ENCODE measurements around the gene THAP4. TPM values are rescaled to one million over a fixed set of nuclear protein-coding genes. Genes with fewer than 3 reads are reported as not detected.

THAP4 gene
- total RNA-seq, 1 experiment from 2014 or later, result 71.2 TPM

DNA sequence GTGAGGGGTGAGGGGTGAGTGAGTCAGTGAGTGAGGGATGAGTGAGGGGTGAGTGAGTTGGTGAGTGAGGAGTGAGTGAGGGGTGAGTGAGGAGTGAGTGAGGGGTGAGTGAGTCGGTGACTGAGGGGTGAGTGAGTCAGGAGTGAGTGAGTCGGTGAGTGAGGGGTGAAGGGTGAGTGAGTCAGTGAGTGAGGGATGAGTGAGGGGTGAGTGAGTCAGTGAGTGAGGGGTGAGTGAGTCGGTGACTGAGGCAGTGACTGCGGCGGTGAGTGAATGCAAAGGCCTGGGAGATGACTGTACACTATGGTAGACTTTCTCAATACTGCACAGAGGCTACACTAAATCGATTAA, 16.6 kb downstream of the THAP4 start:
- Histone ChIP-seq H3K4me1 (ENCODE audit: control insufficient read depth in 1 of 2, insufficient read depth in 2 of 2, low read length in 2 of 2) (peaks cover 0 to 35% of the 10 kb centered on the region in 2 experiments; a peak in 2 of 4 replicates), H3K27me3 (ENCODE audit: insufficient read depth, low read length) (no peaks in the 10 kb centered on the region), H3K9me2 (ENCODE audit: insufficient read depth) (no peaks in the 10 kb centered on the region), H3K79me2 (ENCODE audit: insufficient read depth, low read length) (peaks cover 99% of the 10 kb centered on the region), H2AFZ (ENCODE audit: low read depth, low read length, poor library complexity, severe bottlenecking) (no peak overlapping the region), H3K9me3 (ENCODE audit: control insufficient read depth in 1 of 2, insufficient read depth in 1 of 2, low read depth in 1 of 2, low read length in 2 of 2) (no peaks in the 10 kb centered on the region), H3K4me2 (ENCODE audit: low read length) (0 out of 2 replicates have a peak overlapping the region, but pooled peaks have one; percentile 8), H3K4me3 (replicated peaks in 1 of 2; ENCODE audit: low read depth in 1 of 2, low read length in 2 of 2) (no peak overlapping the region), H3K9ac (ENCODE audit: low read length) (no peak overlapping the region), H3K36me3 (ENCODE audit: control insufficient read depth in 1 of 2, insufficient read depth in 2 of 2, low read length in 2 of 2) (peaks cover 3 to 17% of the 10 kb centered on the region in 2 experiments; a peak in 2 of 4 replicates), H3K27ac (ENCODE audit: low read depth, low read length) (0 out of 2 replicates have a peak overlapping the region, but pooled peaks have one; percentile 27), H4K20me1 (ENCODE audit: insufficient read depth) (peaks cover 19% of the 10 kb centered on the region; the same call in 1 of the 2 replicates)
- TF ChIP-seq, protein P1, sequence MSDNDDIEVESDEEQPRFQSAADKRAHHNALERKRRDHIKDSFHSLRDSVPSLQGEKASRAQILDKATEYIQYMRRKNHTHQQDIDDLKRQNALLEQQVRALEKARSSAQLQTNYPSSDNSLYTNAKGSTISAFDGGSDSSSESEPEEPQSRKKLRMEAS (IDR thresholded peaks at IDR 0.05), result no peak
- TF ChIP-seq JUND (IDR thresholded peaks at IDR 0.05) (peak; percentile 58), FOSL1 (IDR thresholded peaks at IDR 0.05; ENCODE audit: low read depth) (peak; percentile 82), TCF7L2 (IDR thresholded peaks at IDR 0.05; ENCODE audit: borderline replicate concordance, extremely low read depth, insufficient read depth, insufficient read length) (no peak), SP1 (IDR thresholded peaks at IDR 0.05; ENCODE audit: low read depth) (0 out of 2 replicates have a peak, but pooled peaks have one; percentile 13)
- TF ChIP-seq, protein P2, sequence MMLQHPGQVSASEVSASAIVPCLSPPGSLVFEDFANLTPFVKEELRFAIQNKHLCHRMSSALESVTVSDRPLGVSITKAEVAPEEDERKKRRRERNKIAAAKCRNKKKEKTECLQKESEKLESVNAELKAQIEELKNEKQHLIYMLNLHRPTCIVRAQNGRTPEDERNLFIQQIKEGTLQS (IDR thresholded peaks at IDR 0.05), result no peak
- peak; percentile 33 for DNase-seq (ENCODE audit: low read depth, low spot score)
- ChIA-PET POLR2A (no interaction called here), CTCF (no interaction called here), RAD21 (ENCODE audit: low non-redundant PET in 1 of 2, low total read pairs in 2 of 2, uncharacterized antibody in 2 of 2, unreplicated experiment in 2 of 2) (no interaction called here)
- no TSS peak for BruUV-seq (replicated peaks)
- ATAC-seq, result peak; percentile 56
- intact Hi-C loops (cut with micrococcal nuclease), result no loop called here

DNA sequence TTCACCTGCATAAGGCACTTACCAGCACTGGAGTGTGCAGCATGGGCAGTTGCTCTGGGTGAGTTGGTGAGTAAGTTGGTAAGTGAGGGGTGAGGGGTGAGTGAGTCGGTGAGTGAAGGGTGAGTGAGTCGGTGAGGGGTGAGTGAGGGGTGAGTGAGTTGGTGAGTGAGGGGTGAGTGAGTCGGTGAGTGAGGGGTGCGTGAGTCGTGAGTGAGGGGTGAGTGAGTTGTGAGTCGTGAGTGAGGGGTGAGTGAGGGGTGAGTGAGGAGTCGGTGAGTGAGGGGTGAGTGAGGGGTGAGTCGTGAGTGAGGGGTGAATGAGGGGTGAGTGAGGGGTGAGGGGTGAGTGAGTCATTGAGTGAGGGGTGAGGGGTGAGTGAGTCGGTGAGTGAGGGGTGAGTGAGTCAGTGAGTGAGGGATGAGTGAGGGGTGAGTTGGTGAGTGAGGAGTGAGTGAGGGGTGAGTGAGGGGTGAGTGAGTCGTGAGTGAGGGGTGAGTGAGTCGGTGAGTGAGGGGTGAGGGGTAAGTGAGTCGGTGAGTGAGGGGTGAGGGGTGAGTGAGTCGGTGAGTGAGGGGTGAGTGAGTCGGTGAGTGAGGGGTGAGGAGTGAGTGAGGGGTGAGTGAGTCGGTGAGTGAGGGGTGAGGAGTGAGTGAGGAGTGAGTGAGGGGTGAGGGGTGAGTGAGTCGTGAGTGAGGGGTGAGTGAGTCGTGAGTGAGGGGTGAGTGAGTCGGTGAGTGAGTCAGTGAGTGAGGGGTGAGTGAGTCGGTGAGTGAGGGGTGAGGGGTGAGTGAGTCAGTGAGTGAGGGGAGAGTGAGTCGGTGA, 17.1 kb downstream of the THAP4 start:
- H3K36me3 ChIP-seq (ENCODE audit: control insufficient read depth in 1 of 2, insufficient read depth in 2 of 2, low read length in 2 of 2), result peaks cover 3 to 17% of the 10 kb centered on the region in 2 experiments; a peak in 2 of 4 replicates
- ChIA-PET POLR2A (no interaction called here), CTCF (no interaction called here), RAD21 (ENCODE audit: low non-redundant PET in 1 of 2, low total read pairs in 2 of 2, uncharacterized antibody in 2 of 2, unreplicated experiment in 2 of 2) (no interaction called here)
- BruUV-seq (replicated peaks), result no TSS peak
- H3K4me1 ChIP-seq (ENCODE audit: control insufficient read depth in 1 of 2, insufficient read depth in 2 of 2, low read length in 2 of 2), result peaks cover 0 to 35% of the 10 kb centered on the region in 2 experiments; a peak in 2 of 4 replicates
- no peaks in the 10 kb centered on the region for H3K27me3 ChIP-seq (ENCODE audit: insufficient read depth, low read length)
- no peak for ATAC-seq
- H3K79me2 ChIP-seq (ENCODE audit: insufficient read depth, low read length), result peaks cover 99% of the 10 kb centered on the region
- intact Hi-C loops (cut with micrococcal nuclease), result no loop called here
- H3K4me3 ChIP-seq (replicated peaks in 1 of 2; ENCODE audit: low read depth in 1 of 2, low read length in 2 of 2), result no peak overlapping the region
- no peak overlapping the region for H3K4me2 ChIP-seq (ENCODE audit: low read length)
- 0 out of 2 replicates have a peak overlapping the region, but pooled peaks have one; percentile 27 for H3K27ac ChIP-seq (ENCODE audit: low read depth, low read length)
- no peak overlapping the region for H3K9ac ChIP-seq (ENCODE audit: low read length)
- no peak for DNase-seq (ENCODE audit: low read depth, low spot score)
- no peaks in the 10 kb centered on the region for H3K9me3 ChIP-seq (ENCODE audit: control insufficient read depth in 1 of 2, insufficient read depth in 1 of 2, low read depth in 1 of 2, low read length in 2 of 2)
- H4K20me1 ChIP-seq (ENCODE audit: insufficient read depth), result peaks cover 19% of the 10 kb centered on the region; the same call in 1 of the 2 replicates
- H2AFZ ChIP-seq (ENCODE audit: low read depth, low read length, poor library complexity, severe bottlenecking), result no peak overlapping the region
- H3K9me2 ChIP-seq (ENCODE audit: insufficient read depth), result no peaks in the 10 kb centered on the region
- no peak for TF ChIP-seq JUND (IDR thresholded peaks at IDR 0.05)
- TF ChIP-seq SIN3A (IDR thresholded peaks at IDR 0.05; ENCODE audit: low read depth), result no peak
- TF ChIP-seq, protein P3, sequence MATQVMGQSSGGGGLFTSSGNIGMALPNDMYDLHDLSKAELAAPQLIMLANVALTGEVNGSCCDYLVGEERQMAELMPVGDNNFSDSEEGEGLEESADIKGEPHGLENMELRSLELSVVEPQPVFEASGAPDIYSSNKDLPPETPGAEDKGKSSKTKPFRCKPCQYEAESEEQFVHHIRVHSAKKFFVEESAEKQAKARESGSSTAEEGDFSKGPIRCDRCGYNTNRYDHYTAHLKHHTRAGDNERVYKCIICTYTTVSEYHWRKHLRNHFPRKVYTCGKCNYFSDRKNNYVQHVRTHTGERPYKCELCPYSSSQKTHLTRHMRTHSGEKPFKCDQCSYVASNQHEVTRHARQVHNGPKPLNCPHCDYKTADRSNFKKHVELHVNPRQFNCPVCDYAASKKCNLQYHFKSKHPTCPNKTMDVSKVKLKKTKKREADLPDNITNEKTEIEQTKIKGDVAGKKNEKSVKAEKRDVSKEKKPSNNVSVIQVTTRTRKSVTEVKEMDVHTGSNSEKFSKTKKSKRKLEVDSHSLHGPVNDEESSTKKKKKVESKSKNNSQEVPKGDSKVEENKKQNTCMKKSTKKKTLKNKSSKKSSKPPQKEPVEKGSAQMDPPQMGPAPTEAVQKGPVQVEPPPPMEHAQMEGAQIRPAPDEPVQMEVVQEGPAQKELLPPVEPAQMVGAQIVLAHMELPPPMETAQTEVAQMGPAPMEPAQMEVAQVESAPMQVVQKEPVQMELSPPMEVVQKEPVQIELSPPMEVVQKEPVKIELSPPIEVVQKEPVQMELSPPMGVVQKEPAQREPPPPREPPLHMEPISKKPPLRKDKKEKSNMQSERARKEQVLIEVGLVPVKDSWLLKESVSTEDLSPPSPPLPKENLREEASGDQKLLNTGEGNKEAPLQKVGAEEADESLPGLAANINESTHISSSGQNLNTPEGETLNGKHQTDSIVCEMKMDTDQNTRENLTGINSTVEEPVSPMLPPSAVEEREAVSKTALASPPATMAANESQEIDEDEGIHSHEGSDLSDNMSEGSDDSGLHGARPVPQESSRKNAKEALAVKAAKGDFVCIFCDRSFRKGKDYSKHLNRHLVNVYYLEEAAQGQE (IDR thresholded peaks at IDR 0.05; ENCODE audit: low read depth), result no peak
- no peak for TF ChIP-seq ELF1 (IDR thresholded peaks at IDR 0.05; ENCODE audit: borderline replicate concordance, low read depth)
- no peak for TF ChIP-seq RAD21 (IDR thresholded peaks at IDR 0.05; ENCODE audit: low read depth)
- TF ChIP-seq, protein P4, sequence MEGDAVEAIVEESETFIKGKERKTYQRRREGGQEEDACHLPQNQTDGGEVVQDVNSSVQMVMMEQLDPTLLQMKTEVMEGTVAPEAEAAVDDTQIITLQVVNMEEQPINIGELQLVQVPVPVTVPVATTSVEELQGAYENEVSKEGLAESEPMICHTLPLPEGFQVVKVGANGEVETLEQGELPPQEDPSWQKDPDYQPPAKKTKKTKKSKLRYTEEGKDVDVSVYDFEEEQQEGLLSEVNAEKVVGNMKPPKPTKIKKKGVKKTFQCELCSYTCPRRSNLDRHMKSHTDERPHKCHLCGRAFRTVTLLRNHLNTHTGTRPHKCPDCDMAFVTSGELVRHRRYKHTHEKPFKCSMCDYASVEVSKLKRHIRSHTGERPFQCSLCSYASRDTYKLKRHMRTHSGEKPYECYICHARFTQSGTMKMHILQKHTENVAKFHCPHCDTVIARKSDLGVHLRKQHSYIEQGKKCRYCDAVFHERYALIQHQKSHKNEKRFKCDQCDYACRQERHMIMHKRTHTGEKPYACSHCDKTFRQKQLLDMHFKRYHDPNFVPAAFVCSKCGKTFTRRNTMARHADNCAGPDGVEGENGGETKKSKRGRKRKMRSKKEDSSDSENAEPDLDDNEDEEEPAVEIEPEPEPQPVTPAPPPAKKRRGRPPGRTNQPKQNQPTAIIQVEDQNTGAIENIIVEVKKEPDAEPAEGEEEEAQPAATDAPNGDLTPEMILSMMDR (IDR thresholded peaks at IDR 0.05 in 2 of 3, conservative IDR thresholded peaks at IDR 0.05 in 1 of 3; ENCODE audit: borderline replicate concordance in 1 of 3, insufficient read depth in 1 of 3, low read depth in 2 of 3, low read length in 2 of 3), result no peak
- TF ChIP-seq SP1 (IDR thresholded peaks at IDR 0.05; ENCODE audit: low read depth), result no peak

Data from HCT116 (cell line).